ENCODE results near the gene MATN4.
"Not testable (repeated sequence)": the region's sequence is repeated elsewhere in the genome, so short reads cannot be mapped to it uniquely, and the experiment has no call there.

The MATN4 gene, protein sequence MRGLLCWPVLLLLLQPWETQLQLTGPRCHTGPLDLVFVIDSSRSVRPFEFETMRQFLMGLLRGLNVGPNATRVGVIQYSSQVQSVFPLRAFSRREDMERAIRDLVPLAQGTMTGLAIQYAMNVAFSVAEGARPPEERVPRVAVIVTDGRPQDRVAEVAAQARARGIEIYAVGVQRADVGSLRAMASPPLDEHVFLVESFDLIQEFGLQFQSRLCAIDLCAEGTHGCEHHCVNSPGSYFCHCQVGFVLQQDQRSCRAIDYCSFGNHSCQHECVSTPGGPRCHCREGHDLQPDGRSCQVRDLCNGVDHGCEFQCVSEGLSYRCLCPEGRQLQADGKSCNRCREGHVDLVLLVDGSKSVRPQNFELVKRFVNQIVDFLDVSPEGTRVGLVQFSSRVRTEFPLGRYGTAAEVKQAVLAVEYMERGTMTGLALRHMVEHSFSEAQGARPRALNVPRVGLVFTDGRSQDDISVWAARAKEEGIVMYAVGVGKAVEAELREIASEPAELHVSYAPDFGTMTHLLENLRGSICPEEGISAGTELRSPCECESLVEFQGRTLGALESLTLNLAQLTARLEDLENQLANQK

DNA sequence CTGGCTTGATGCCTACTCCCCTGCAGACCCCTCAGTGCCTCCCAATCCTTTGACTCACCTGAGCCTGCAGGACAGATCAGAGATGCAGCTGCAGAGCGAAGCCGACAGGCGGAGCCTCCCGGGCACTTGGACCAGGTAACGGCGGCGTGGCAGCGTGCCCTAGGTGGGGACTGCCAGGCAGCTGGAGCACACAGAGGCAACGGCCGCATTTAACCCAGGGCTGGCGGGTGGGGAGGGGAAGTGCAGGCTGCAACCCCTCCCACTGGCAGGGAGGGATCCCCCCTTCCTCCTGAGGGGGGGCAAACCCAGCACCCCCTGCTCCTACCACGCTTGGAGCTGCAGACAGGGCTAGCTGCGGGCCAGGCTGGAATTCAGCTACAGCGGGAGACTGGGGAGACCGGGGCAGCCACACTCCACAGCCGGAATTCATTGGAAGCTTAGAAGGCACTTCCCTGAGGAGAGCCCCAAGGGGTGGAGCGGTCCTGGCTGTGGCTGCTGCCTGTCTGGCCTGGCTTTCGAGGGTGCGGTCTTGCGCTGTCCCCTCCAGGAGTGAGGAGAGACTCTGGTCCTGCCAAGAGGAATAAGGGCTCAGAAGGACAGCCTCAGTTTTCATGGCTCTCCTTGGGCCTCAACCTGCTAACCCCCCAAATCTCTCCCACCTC lies at the start of gene MATN4:
MATN4 (minus strand) TSS at position 183 of the 662 bp plus-strand sequence. CDS start 2,717 bp downstream, outside the sequence.
- DNase-seq = peak; percentile 67

DNA sequence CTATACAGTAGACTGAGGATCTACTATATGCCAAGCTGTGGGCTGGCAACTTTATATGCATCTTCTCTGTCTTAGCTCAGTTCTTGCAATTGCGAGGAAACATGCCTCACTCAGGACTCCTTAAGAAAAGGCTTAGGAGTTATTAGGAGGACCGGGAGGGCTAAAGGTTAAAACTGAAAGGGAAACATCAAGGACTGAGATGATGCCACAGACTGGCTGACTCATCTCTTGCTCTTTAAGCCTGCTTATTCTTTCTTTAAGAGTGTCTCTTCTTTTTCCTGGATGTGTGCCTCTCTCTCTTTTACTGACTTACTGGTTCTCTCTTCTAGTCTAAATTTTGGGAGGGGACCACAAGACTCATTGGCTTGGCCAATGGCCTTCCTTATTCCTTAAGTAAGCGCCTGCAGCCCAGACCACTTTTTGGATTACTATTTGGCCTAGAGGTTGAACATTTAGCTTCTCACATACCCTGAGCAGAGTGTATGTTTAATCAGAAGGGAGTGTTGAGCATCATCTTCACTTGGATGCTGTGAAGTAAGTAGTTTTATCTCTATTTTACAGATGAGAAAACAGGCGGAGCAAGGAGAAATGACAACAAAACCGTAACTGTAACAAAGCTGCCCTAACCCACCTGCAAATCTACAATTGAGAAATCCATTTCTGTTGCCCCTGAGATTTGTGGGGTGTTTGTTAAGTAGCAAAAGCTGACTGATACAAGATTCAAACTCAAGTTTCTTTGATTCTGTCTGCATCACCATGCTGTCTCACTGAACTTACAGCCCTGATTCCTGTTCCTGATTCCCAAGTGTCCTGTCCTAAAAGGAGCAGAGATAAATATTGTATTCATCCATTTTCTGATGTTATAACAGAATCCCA lies 47.3 kb upstream of the MATN4 start:
- DNase-seq = no peak

DNA sequence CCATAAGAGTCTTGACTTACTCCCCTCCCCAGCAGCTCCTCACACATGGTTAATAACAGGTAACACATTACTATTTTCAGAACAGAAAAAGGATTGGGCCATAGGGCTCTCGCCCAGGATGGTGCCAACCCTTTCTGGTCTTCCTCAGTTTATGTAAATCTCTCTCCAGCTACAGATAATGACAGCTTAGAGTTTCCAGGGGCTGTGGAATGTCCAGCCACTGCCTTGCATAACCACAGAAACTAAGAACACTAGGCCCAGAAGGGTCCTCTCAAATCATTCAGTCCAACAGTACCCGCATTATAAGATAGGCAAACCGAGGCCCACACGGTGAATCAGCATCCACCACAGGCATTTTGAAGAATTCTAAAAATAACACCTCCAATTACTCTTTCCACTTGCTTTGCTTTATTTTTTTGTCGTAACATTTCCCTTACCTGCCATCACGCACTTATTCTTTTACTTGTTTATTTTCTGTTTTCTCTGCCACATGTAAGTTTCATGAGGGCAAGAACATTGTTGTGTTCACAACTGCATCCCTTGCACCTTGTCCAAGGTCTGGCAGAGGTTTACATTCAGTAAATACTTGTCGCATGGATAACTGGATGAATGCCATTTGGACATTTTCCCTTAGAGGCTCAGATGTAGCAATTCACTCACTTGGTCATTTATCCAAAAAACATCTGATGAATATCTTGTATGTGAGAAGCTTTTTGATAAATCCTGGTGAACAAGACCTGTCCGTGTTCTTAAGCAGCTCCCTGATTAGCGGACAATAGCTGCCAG lies 46.5 kb upstream of the MATN4 start:
- DNase-seq = peak; percentile 41

DNA sequence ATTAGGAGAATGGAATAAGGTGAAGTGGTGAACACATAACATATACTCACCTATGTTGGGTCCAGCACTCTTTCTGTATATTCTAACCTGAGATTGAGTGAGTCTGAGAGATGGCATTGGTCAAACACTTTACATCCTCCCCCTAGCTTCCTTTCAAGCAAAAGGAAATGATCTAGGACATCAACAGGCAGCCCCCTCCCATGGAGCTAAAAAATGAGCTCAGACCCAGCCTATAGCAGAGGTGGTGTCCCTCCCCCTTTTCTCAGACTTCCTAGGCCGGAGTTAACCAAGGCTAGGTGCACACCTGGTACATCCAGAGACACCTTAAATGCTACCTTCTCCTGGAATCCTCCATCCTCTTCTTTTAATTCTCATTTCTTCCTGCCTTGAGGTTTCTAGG lies 45.6 kb upstream of the MATN4 start:
- no peak for DNase-seq

- no peak for DNase-seq
Measured at GRCh38 chr20:45352729-45353128, 44.6 kb upstream of the MATN4 start.

- DNase-seq = not testable (repeated sequence)
Measured at GRCh38 chr20:45350795-45351194, 42.7 kb upstream of the MATN4 start.

- DNase-seq = no peak
Measured at GRCh38 chr20:45350217-45350616, 42.1 kb upstream of the MATN4 start.

- DNase-seq = peak; percentile 30
Measured at GRCh38 chr20:45347936-45348778, 40.1 kb upstream of the MATN4 start, which contains the start of gene SDC4. SDC4 (minus strand) TSS chr20:45348424; CDS start chr20:45348384, 40 bp downstream.

GRCh38 chr20:45347297-45347935 lies 39.3 kb upstream of the MATN4 start:
- no peak for DNase-seq

- DNase-seq = no peak
Measured at GRCh38 chr20:45346851-45347250, 38.8 kb upstream of the MATN4 start.

- no peak for DNase-seq
Measured at GRCh38 chr20:45346291-45346718, 38.2 kb upstream of the MATN4 start.

- DNase-seq = peak; percentile 54
Measured at GRCh38 chr20:45345104-45345936, 37.2 kb upstream of the MATN4 start.

GRCh38 chr20:45344168-45344860 lies 36.2 kb upstream of the MATN4 start:
- peak; percentile 28 for DNase-seq

GRCh38 chr20:45343532-45344167 lies 35.6 kb upstream of the MATN4 start:
- DNase-seq = peak; percentile 90

DNA sequence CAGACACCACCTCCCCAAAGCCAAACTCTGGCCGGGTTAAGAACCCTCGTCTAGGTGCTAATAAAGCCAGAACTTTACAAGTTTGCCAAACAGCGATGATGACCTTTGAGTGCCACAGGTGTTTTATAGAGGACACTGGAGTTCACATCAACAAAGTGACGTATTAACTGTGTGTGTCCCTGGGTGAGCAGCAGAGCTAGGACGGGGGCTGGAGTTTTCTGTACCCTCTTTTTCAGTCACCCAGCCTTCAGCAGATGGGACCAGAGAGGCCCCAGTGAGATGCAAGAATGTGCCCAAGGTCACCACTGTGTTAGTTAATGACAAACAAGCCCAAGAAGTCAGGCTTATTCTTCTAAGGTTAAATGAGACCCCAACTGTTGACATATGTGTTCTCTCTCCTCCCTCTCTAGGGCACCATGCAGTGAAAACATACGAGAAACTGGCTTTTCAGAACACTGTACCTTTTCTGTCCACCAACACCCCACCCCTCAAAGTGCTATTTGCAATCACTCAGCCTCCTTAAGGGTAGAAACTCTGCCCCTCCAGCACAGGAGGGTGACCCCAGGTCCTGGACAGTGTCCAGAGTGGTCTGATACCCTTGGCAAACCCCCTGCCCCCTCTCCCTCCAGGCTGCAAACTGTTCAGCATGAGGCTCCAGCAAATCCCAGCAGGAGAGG lies 34.9 kb upstream of the MATN4 start:
- DNase-seq = no peak

DNA sequence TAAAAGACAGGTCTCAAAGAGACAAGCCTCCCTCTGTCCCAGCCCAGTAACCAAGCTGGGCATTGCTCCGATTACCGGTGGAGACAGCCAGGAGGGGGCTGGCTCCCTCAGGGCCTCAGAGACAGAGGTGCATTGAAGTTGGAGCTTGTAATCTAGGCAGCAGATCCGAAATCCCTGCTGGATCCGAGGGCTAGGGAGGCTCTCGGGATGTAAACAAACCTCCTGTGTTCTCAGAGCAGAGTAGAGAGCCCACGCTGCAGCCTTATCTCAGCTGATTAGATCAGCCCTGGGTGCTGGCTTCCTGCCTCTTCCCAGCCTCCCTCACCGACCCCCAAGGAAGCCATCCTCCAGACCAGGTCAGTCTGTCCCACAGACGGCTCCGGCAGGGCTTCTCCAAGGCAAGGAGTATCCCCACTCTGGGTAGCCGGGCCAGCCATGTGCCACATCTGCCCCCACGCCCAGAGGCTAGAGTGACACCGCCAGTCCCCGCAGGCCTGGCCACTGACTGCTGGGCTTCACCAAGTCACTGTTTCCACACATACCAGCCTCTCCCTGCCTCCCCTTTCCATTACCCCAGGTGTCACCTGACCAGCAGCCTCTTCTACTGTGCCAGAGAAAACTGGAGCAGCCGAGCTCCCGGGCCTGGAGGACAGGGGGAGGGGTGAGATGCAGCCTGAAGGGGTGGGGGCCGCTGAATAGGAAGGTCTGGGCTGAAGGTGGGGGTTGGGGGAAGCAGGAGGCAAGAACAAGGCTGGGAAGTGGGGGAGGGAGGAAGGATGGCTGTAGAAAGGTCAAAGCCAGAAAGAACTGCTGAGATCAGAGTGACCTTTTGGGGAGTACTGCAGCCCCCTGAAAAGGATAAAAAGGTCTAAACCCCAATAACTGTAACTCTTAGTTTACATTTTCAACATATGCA lies 34.1 kb upstream of the MATN4 start:
- DNase-seq = peak; percentile 89

DNA sequence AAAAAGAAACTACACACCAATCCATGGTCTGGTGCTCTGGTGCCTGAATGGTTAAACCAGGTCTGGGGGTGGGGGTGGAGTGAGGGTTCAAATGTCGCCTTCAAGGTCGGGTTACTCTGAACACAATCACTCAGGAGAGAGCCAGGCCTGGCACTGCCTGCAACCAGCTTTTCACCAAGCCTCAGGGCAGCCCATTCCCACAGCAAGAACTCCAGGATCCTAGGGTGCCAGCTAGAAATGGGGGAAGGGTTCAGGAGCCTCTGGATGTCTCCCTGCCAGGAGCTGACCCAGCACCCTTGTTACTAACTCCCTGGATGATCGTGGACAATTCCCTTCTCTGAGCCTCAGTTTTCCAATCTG lies 33.5 kb upstream of the MATN4 start:
- DNase-seq = peak; percentile 50

All from NCI-H2029 (cell line).